Neural progenitor cell (in vitro differentiated cells): Measurements from ENCODE around the gene MAPRE2. TPM values are rescaled to one million over a fixed set of nuclear protein-coding genes. Genes with fewer than 3 reads are reported as not detected.

ENCODE experiments used
- DNase-seq: peaks from one replicate; pipeline ENCODE4 v3.0.0-alpha.2; 2016; ENCODE audit warnings: low spot score
- H2AFZ ChIP-seq: fragments of 200-600 bp; sonication (generic); replicated peaks from 2 replicates; pipeline ENCODE4 v1.6.1; 2016; ENCODE audit warnings: antibody characterized with exemption
- H3F3A ChIP-seq: fragments of 200-600 bp; sonication (generic); 2 replicates; pipeline ENCODE4 v1.6.1; 2016; ENCODE audit warnings: antibody characterized with exemption, low read depth
- H3K27ac ChIP-seq: fragments of 200-600 bp; sonication (generic); 2 replicates; pipeline ENCODE4 v1.5.1; 2016; ENCODE audit warnings: mild to moderate bottlenecking
- H3K27me3 ChIP-seq: fragments of 200-600 bp; sonication (generic); 2 replicates; pipeline ENCODE4 v1.6.1; 2016; ENCODE audit warnings: mild to moderate bottlenecking, moderate library complexity
- H3K36me3 ChIP-seq: fragments of 200-600 bp; sonication (generic); 2 replicates; pipeline ENCODE4 v1.5.1; 2016
- H3K4me1 ChIP-seq: fragments of 200-600 bp; sonication (generic); 2 replicates; pipeline ENCODE4 v1.6.1; 2016; ENCODE audit warnings: mixed run types
- H3K4me2 ChIP-seq: fragments of 200-600 bp; sonication (generic); 2 replicates; pipeline ENCODE4 v1.6.1; 2016
- H3K4me3 ChIP-seq: fragments of 200-600 bp; sonication (generic); 2 replicates; pipeline ENCODE4 v1.5.1; 2016
- H3K79me2 ChIP-seq: fragments of 200-600 bp; sonication (generic); 2 replicates; pipeline ENCODE4 v1.6.1; 2016; ENCODE audit warnings: low read depth
- H3K9ac ChIP-seq: fragments of 200-600 bp; sonication (generic); 2 replicates; pipeline ENCODE4 v1.6.1; 2016
- H3K9me3 ChIP-seq: fragments of 200-600 bp; sonication (generic); 2 replicates; pipeline ENCODE4 v1.5.1; 2016; ENCODE audit warnings: low read depth
- H4K20me1 ChIP-seq: fragments of 200-600 bp; sonication (generic); 2 replicates; pipeline ENCODE4 v1.6.1; 2016; ENCODE audit warnings: low read depth
- H3K27ac Mint-ChIP-seq: 3 replicates; pipeline ENCODE4 v1.8.0; 2021; ENCODE audit warnings: mixed read lengths
- H3K27me3 Mint-ChIP-seq: 2 replicates; pipeline ENCODE4 v1.8.0; 2022; ENCODE audit warnings: low read depth, mild to moderate bottlenecking, inconsistent platforms, moderate library complexity, mixed read lengths; ENCODE audit not compliant: insufficient read depth
- H3K36me3 Mint-ChIP-seq: 3 replicates; pipeline ENCODE4 v1.8.0; 2021; ENCODE audit warnings: mixed read lengths
- H3K4me1 Mint-ChIP-seq: 3 replicates; pipeline ENCODE4 v1.8.0; 2021; ENCODE audit warnings: mixed read lengths
- H3K4me3 Mint-ChIP-seq: 3 replicates; pipeline ENCODE4 v1.8.0; 2021; ENCODE audit warnings: mild to moderate bottlenecking, moderate library complexity, mixed read lengths
- H3K9me3 Mint-ChIP-seq: 3 replicates; pipeline ENCODE4 v1.8.0; 2020; ENCODE audit warnings: mixed read lengths
- CTCF ChIP-seq: fragments of 200-600 bp; sonication (generic); IDR thresholded peaks from 2 replicates; pipeline ENCODE4 v1.5.1; 2017; ENCODE audit warnings: antibody characterized with exemption, mild to moderate bottlenecking
- EZH2 ChIP-seq: fragments of 200-600 bp; sonication (generic); IDR thresholded peaks from 2 replicates; pipeline ENCODE4 v1.6.1; 2017; ENCODE audit warnings: antibody characterized with exemption, mild to moderate bottlenecking, moderate library complexity
- EZH2phosphoT487 ChIP-seq: fragments of 200-600 bp; sonication (generic); IDR thresholded peaks from 2 replicates; pipeline ENCODE4 v1.6.1; 2017; ENCODE audit warnings: antibody characterized with exemption
- total RNA-seq: library from RNA; depleted of rRNA; stranded (reverse); fragments of >200 nt; gene quantifications from 2 replicates; pipeline ENCODE4 v1.2.3, GENCODE V29; 2015; ENCODE audit warnings: low replicate concordance

MAPRE2 gene
- total RNA-seq, 1 donor from 2014 or later, result 34.6 TPM

- Histone ChIP-seq H3K4me2 (no peak overlapping the region), H3K79me2 (no peaks in the 10 kb centered on the region), H3K4me1 (peaks cover 11% of the 10 kb centered on the region), H3K4me3 (no peak overlapping the region), H3K27ac (no peak overlapping the region), H4K20me1 (no peaks in the 10 kb centered on the region), H3K9me3 (no peaks in the 10 kb centered on the region), H3F3A (peaks cover 13% of the 10 kb centered on the region), H3K9ac (no peak overlapping the region), H2AFZ (no peak overlapping the region), H3K36me3 (no peaks in the 10 kb centered on the region), H3K27me3 (no peaks in the 10 kb centered on the region)
- Mint-ChIP-seq H3K4me1 (peaks cover 18% of the 10 kb centered on the region), H3K9me3 (peaks cover 8% of the 10 kb centered on the region), H3K36me3 (no peaks in the 10 kb centered on the region), H3K27ac (no peak overlapping the region), H3K4me3 (no peak overlapping the region), H3K27me3 (peaks cover under 1% of the 10 kb centered on the region)
- no peak for DNase-seq
- TF ChIP-seq EZH2phosphoT487 (no peak), EZH2 (no peak), CTCF (no peak)
Observed at GRCh38 chr18:34995746-34996145, 45.5 kb upstream of the MAPRE2 start.

- H3K9me3 Mint-ChIP-seq, result peaks cover 8% of the 10 kb centered on the region
- no peak overlapping the region for H3K27ac Mint-ChIP-seq
- no peak overlapping the region for H3K4me3 Mint-ChIP-seq
- H3K4me1 Mint-ChIP-seq, result peaks cover 15% of the 10 kb centered on the region
- H3K4me2 ChIP-seq, result no peak overlapping the region
- TF ChIP-seq EZH2 (no peak), EZH2phosphoT487 (no peak), CTCF (no peak)
- no peaks in the 10 kb centered on the region for H3K27me3 ChIP-seq
- no peaks in the 10 kb centered on the region for H4K20me1 ChIP-seq
- H3K27ac ChIP-seq, result no peak overlapping the region
- no peak overlapping the region for H2AFZ ChIP-seq
- H3F3A ChIP-seq, result peaks cover 16% of the 10 kb centered on the region
- H3K36me3 ChIP-seq, result no peaks in the 10 kb centered on the region
- no peak overlapping the region for H3K4me3 ChIP-seq
- no peaks in the 10 kb centered on the region for H3K79me2 ChIP-seq
- H3K27me3 Mint-ChIP-seq, result peaks cover 2% of the 10 kb centered on the region
- H3K36me3 Mint-ChIP-seq, result no peaks in the 10 kb centered on the region
- no peaks in the 10 kb centered on the region for H3K9me3 ChIP-seq
- H3K9ac ChIP-seq, result no peak overlapping the region
- H3K4me1 ChIP-seq, result peaks cover 13% of the 10 kb centered on the region
- no peak for DNase-seq
Observed at GRCh38 chr18:34998661-34999060, 42.6 kb upstream of the MAPRE2 start.

GRCh38 chr18:34999756-35000289 is 41.4 kb upstream of the MAPRE2 start:
- H3K27me3 ChIP-seq, result no peaks in the 10 kb centered on the region
- H3K36me3 Mint-ChIP-seq, result no peaks in the 10 kb centered on the region
- H3K27ac Mint-ChIP-seq, result no peak overlapping the region
- H3K27me3 Mint-ChIP-seq, result peaks cover 2% of the 10 kb centered on the region
- no peak overlapping the region for H3K9ac ChIP-seq
- H3K4me1 Mint-ChIP-seq, result peaks cover 15% of the 10 kb centered on the region
- H3K4me2 ChIP-seq, result peak overlapping the region; percentile 9
- H3K4me3 Mint-ChIP-seq, result no peak overlapping the region
- H3K79me2 ChIP-seq, result no peaks in the 10 kb centered on the region
- peak overlapping the region; percentile 44 for H3K27ac ChIP-seq
- no peaks in the 10 kb centered on the region for H3K9me3 ChIP-seq
- TF ChIP-seq EZH2 (no peak), EZH2phosphoT487 (no peak), CTCF (no peak)
- H3K36me3 ChIP-seq, result no peaks in the 10 kb centered on the region
- H3K4me1 ChIP-seq, result peaks cover 13% of the 10 kb centered on the region
- H4K20me1 ChIP-seq, result no peaks in the 10 kb centered on the region
- no peak overlapping the region for H3K4me3 ChIP-seq
- peaks cover 8% of the 10 kb centered on the region for H3K9me3 Mint-ChIP-seq
- no peak overlapping the region for H2AFZ ChIP-seq
- peak; percentile 52 for DNase-seq
- H3F3A ChIP-seq, result peaks cover 16% of the 10 kb centered on the region
